ENCODE data around the gene DMRT3. TPM values are rescaled to one million over a fixed set of nuclear protein-coding genes. Genes with fewer than 3 reads are reported as not detected.
A peak's percentile ranks its signal among the peaks of the same experiment; 100 is the strongest.

The DMRT3 gene
- polyA plus RNA-seq, 3 donors, result not detected

DNA sequence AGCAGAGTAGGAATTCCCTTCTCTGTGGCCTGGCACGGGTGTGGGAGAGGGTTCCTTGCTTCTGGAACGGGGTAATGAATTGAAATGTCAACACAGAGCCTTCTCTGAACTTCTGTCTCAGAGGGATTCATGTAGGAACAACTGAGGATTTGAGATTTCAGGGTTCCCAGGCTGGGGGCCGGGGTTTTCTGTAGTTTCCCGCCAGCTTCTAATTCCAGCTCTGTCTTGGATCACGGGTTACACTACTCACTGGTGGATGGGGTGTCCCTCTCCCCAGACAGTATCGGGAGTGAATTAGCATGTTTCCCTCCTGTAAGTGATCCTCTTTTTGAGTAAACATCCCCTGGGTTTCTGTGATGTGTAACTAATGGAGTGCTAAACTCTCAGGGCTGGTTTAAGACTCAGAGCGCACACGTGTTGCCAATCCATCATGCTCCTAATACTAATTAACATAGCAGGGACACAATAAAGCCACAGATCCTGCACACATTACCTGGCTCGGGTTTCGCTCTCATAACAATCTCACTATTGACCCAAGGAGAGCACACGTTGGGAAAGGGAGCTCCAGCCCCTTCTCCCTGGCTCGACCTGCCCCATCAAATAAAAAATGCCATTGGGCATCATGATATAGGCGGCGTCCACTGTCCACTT is 55.6 kb downstream of the DMRT3 start:
- Histone ChIP-seq H2AFZ (ENCODE audit: insufficient read depth, low read depth, low read length, poor library complexity, severe bottlenecking) (no peak overlapping the region), H3K4me3 (replicated peaks in 1 of 3; ENCODE audit: low read depth in 2 of 3, low read length in 3 of 3) (no peak overlapping the region), H3K4me1 (ENCODE audit: control insufficient read depth in 1 of 2, insufficient read depth in 2 of 2, low read length in 2 of 2) (no peaks in the 10 kb centered on the region), H3K79me2 (ENCODE audit: insufficient read depth, low read length) (no peaks in the 10 kb centered on the region), H3K9ac (ENCODE audit: insufficient read depth, low read length, poor library complexity, severe bottlenecking) (no peak overlapping the region), H3K27ac (ENCODE audit: low read depth in 1 of 2, low read length in 2 of 2) (no peak overlapping the region), H4K20me1 (ENCODE audit: insufficient read depth, low read length) (no peaks in the 10 kb centered on the region), H3K27me3 (ENCODE audit: control insufficient read depth in 2 of 2, insufficient read depth in 2 of 2, low read length in 2 of 2) (peaks cover 18 to 31% of the 10 kb centered on the region in 2 donors), H3K4me2 (replicated peaks; ENCODE audit: extremely low read depth, low read length, poor library complexity, severe bottlenecking) (no peak overlapping the region), H3K9me3 (replicated peaks in 1 of 2; ENCODE audit: control insufficient read depth in 1 of 2, insufficient read depth in 1 of 2, low read length in 2 of 2) (no peaks in the 10 kb centered on the region), H3K36me3 (replicated peaks in 1 of 2; ENCODE audit: control insufficient read depth in 1 of 2, insufficient read depth in 2 of 2, low read length in 2 of 2) (no peaks in the 10 kb centered on the region)
- 91% methylated on average over 10 of the region's 14 CpGs for WGBS (ENCODE audit: insufficient coverage)
- DNase-seq, result no peak
- TF ChIP-seq, protein P1, sequence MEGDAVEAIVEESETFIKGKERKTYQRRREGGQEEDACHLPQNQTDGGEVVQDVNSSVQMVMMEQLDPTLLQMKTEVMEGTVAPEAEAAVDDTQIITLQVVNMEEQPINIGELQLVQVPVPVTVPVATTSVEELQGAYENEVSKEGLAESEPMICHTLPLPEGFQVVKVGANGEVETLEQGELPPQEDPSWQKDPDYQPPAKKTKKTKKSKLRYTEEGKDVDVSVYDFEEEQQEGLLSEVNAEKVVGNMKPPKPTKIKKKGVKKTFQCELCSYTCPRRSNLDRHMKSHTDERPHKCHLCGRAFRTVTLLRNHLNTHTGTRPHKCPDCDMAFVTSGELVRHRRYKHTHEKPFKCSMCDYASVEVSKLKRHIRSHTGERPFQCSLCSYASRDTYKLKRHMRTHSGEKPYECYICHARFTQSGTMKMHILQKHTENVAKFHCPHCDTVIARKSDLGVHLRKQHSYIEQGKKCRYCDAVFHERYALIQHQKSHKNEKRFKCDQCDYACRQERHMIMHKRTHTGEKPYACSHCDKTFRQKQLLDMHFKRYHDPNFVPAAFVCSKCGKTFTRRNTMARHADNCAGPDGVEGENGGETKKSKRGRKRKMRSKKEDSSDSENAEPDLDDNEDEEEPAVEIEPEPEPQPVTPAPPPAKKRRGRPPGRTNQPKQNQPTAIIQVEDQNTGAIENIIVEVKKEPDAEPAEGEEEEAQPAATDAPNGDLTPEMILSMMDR (IDR thresholded peaks at IDR 0.05), result no peak
- H3K4me3 Mint-ChIP-seq, result no peak overlapping the region
- no peaks in the 10 kb centered on the region for H3K36me3 Mint-ChIP-seq
- peaks cover 21 to 47% (median 27%) of the 10 kb centered on the region in 3 donors for H3K27me3 Mint-ChIP-seq (ENCODE audit: low read depth in 3 of 3)
- peak overlapping the region in 1 of 7 donors; percentile 13 for H3K27ac Mint-ChIP-seq
- no peaks in the 10 kb centered on the region for H3K4me1 Mint-ChIP-seq
- H3K9me3 Mint-ChIP-seq, result peaks cover 0 to 3% (median 0%) of the 10 kb centered on the region in 7 donors
- intact Hi-C loops (cut with micrococcal nuclease), result no loop called here

DNA sequence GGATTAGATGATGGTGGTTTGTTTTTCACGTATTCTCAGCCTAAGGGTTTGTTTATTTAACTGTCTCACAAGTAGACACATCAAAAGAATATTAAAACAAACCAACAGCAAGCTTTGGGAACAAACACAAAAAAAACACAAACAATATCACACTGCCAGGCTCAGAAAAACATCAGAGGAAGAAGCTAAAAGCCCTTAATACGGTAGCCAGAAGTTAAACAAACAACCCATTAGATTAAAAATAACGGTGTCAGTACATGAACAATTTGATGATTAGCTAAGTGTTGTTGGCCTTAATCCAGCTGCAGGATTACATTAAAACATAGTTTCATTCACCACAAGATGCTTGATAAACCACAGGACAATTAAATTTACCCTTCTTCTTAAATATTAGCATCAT is 57.8 kb downstream of the DMRT3 start:
- Mint-ChIP-seq H3K27me3 (ENCODE audit: low read depth in 3 of 3) (peaks cover 22 to 51% (median 33%) of the 10 kb centered on the region in 3 donors), H3K9me3 (peaks cover 0 to 1% (median 0%) of the 10 kb centered on the region in 7 donors), H3K27ac (no peak overlapping the region), H3K4me1 (no peaks in the 10 kb centered on the region), H3K36me3 (no peaks in the 10 kb centered on the region), H3K4me3 (no peak overlapping the region)
- DNase-seq, result no peak
- Histone ChIP-seq H3K4me2 (replicated peaks; ENCODE audit: extremely low read depth, low read length, poor library complexity, severe bottlenecking) (no peak overlapping the region), H3K79me2 (ENCODE audit: insufficient read depth, low read length) (no peaks in the 10 kb centered on the region), H3K27me3 (ENCODE audit: control insufficient read depth in 2 of 2, insufficient read depth in 2 of 2, low read length in 2 of 2) (peaks cover 30 to 49% of the 10 kb centered on the region in 2 donors), H3K36me3 (replicated peaks in 1 of 2; ENCODE audit: control insufficient read depth in 1 of 2, insufficient read depth in 2 of 2, low read length in 2 of 2) (no peaks in the 10 kb centered on the region), H3K4me3 (replicated peaks in 1 of 3; ENCODE audit: low read depth in 2 of 3, low read length in 3 of 3) (no peak overlapping the region), H2AFZ (ENCODE audit: insufficient read depth, low read depth, low read length, poor library complexity, severe bottlenecking) (no peak overlapping the region), H3K9ac (ENCODE audit: insufficient read depth, low read length, poor library complexity, severe bottlenecking) (no peak overlapping the region), H4K20me1 (ENCODE audit: insufficient read depth, low read length) (no peaks in the 10 kb centered on the region), H3K4me1 (ENCODE audit: control insufficient read depth in 1 of 2, insufficient read depth in 2 of 2, low read length in 2 of 2) (no peaks in the 10 kb centered on the region), H3K27ac (ENCODE audit: low read depth in 1 of 2, low read length in 2 of 2) (no peak overlapping the region), H3K9me3 (replicated peaks in 1 of 2; ENCODE audit: control insufficient read depth in 1 of 2, insufficient read depth in 1 of 2, low read length in 2 of 2) (no peaks in the 10 kb centered on the region)
- TF ChIP-seq, protein P1 (IDR thresholded peaks at IDR 0.05), result no peak
- no CpG with 5 or more reads among the region's 3 CpGs for WGBS (ENCODE audit: insufficient coverage)
- intact Hi-C loops (cut with micrococcal nuclease), result no loop called here
